Globus pallidus (tissue), 1 donor: ENCODE data around the gene KRT86.

Experiments
- DNase-seq: peaks from one replicate; pipeline ENCODE4 v3.0.0-alpha.2; 2015; ENCODE audit warnings: low spot score

KRT86 gene

DNA sequence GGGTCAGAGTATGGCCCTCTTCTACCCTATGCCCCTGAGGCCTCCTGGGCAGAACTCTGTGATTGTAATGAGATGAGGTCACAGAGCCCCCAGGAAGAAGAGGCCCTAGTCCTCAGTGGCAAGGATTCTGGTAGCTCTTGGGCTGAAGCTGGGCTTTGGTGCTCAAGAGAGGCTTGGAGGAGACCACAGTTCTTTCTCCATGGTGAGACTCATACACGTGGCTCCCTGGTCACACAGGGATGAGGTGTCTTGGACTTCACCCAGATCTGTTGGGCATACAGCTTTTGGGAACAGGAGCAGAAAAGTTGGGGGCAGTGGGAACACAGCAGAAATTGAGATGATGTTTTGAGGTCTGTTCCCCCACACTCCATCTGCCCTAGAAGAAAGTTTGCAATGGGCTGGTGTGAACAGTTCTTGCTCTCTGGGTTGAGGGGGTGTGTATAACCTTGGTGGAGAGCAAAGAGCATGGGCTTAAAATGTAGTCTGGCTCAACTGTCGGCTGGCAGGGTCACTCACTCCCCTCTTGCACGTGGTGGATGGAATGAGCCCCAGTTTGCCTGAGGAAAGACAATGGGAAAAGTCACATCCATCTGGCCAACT, at the start of gene KRT86:
KRT86 (plus strand) TSS at position 125 of the 600 bp plus-strand sequence. CDS start 27,272 bp downstream, outside the sequence.
- no peak for DNase-seq

- DNase-seq: no peak
These were observed 48.7 kb upstream of the KRT86 start for GRCh38 chr12:52225752-52226151.

- no peak for DNase-seq
These were observed 48.0 kb upstream of the KRT86 start for GRCh38 chr12:52226446-52226845.

DNA sequence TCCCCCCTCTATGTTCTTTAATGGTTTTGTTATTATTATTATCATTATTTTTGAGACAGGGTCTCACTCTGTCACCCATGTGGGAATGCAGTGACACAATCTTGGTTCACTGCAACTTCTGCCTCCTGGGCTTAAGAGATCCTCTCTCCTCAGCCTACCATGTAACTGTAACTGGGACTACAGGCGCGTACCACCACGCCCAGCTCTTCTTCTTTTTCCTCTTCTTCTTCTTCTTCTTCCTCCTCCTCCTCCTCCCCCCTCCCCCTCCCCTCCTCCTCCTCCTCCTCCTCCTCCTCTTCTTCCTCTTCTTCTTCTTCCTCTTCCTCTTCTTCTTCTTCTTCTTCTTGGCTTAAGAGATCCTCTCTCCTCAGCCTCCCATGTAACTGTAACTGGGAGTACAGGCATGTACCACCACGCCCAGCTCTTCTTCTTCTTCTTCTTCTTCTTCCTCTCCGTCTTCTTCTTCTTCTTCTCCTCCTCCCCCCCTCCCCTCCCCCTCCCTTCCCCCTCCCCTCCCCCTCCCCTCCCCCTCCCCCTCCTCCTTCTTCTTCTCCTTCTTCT, 46.8 kb upstream of the KRT86 start:
- DNase-seq: no peak

GRCh38 chr12:52228366-52228765, 46.1 kb upstream of the KRT86 start:
- DNase-seq: no peak

DNA sequence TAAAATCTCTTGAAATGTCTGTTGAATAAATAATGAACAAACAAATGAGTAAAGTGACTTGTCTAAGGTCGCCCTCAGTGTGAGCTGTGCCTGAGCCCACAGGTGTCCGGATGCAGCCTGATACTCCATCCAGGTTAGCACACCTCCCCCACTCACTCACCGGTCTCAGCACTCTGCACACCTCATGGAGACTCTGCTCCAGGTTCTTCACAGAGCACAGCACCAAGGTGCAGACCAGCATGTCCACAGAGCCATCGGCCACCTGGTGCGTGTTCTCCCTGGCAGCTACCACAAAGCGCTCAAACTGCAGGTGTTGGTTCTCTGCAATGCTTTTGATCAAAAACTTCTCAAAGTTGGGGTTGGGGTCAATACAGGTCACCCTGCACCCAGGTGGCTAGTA, 45.5 kb upstream of the KRT86 start:
- no peak for DNase-seq

GRCh38 chr12:52229836-52230343, 44.6 kb upstream of the KRT86 start:
- no peak for DNase-seq

- no peak for DNase-seq
These were observed 43.8 kb upstream of the KRT86 start for GRCh38 chr12:52230364-52231281.

- DNase-seq: no peak
These were observed 42.9 kb upstream of the KRT86 start for GRCh38 chr12:52231305-52232202.

GRCh38 chr12:52232203-52232673, 42.2 kb upstream of the KRT86 start:
- DNase-seq: no peak

GRCh38 chr12:52232674-52233461, 41.6 kb upstream of the KRT86 start, which contains the start of gene KRT7:
Gene KRT7 (plus strand): TSS chr12:52233243. CDS start chr12:52233297, 54 bp downstream.
- no peak for DNase-seq

- DNase-seq: no peak
These were observed 40.8 kb upstream of the KRT86 start for GRCh38 chr12:52233462-52234207.

GRCh38 chr12:52234223-52234810, 40.1 kb upstream of the KRT86 start:
- DNase-seq: no peak

GRCh38 chr12:52235001-52235764, 39.3 kb upstream of the KRT86 start:
- no peak for DNase-seq

DNA sequence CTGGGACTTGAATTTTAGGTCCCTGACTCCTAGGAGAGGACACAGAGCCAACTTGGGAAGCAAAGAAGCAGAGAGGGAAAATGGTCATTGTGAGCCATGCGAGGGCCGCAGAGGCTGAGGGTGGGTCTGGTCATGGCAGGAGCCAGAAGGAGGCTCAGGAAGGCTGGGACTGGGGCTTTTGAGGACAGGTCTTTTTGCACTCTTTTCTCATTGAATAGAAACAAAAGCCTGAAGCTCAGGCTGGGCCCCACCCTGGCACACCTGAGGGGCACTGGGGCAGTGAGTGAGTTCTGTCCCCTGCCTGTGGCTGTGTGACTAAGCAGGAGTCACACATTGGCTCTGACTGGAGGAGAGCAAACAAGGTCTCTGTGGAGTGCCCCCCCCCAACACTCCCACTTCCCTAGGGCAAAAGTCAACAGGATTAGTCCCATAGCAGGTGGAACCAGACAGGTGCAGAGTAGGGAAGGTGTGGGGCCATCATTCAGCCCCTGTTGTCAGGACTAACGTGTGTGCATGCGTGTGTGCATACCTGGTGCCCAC, 38.6 kb upstream of the KRT86 start:
- no peak for DNase-seq

DNA sequence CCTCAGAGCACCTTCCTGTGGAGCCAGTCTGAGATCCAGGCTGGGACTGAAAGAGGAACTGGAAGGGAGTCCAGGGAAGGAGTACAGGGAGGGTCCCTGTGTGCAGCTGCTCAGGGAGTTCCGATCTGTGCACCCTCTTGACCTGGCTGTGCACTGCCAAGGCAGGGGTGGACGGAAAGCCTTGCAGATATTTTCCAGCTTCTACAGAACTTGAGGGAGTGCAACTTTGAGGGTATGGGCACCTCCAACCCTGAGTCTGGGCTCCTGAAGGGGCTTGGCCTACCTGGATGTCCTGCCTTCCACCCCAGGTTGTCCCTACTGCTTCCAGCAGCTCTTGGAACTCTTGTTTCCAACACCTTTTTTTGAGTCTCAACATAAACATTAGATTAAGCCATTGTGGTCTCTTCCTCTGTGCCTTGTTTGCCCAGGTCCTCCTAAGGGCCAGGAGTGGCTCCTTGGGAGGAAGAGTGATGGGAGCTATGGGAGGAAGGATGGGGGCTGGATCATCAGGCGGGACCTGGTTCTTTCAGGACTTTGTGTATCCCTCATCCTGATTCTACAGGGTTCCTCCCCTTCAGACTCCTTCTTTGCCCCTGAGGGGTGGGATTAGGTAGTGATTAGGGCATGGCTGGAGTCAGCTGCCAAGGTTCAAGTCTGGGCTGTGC, 37.9 kb upstream of the KRT86 start:
- no peak for DNase-seq

DNA sequence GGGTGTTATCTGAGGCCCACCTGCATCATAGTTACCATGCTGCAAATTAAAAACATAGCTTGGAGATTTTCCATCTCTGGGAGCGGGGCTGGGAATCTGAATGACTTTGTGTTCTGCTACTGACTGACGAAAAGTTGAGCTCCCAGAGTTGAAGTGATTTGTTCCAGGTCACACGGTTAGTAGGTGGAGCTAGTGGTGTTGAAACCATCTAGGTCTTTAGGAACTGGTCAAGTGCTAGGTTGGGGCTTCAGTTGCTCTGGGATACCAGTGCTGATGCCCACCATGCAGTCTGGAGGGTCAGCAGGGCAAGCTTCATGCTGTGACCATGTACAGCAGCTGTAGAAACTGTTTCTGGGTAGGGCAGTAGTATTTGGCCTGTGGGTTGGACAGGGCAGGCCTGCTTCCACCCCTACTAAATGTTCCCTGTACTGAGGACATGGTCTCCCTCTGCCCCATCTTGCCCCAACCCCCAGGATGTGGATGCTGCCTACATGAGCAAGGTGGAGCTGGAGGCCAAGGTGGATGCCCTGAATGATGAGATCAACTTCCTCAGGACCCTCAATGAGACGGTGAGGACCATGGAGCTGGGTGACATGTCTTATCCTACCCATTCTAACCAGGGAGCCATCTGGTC, 36.1 kb upstream of the KRT86 start:
- DNase-seq: no peak
